Fibroblast of mammary gland (primary cell): ENCODE data around the gene BTBD2.

Source experiments
- DNase-seq: peaks from one replicate; pipeline ENCODE4 v3.0.0-alpha.2; 2010; ENCODE audit warnings: low read depth
- H3K4me3 ChIP-seq: 2 replicates; pipeline ENCODE4 v1.5.1; 2011; ENCODE audit warnings: low read depth, mild to moderate bottlenecking, low read length, moderate library complexity; ENCODE audit not compliant: control insufficient read depth
- CTCF ChIP-seq: conservative IDR thresholded peaks from 2 replicates; pipeline ENCODE4 v1.5.1; 2011; ENCODE audit warnings: low read depth, low read length, inconsistent platforms; ENCODE audit not compliant: control insufficient read depth, insufficient read depth

The BTBD2 gene

GRCh38 chr19:2061495-2062388 is 46.2 kb upstream of the BTBD2 start:
- H3K4me3 ChIP-seq: peak overlapping the region; percentile 56
- TF ChIP-seq CTCF: no peak
- DNase-seq: peak; percentile 96

GRCh38 chr19:2060884-2061494 is 45.5 kb upstream of the BTBD2 start:
- peak; percentile 78 for DNase-seq
- peak overlapping the region; percentile 27 for H3K4me3 ChIP-seq
- TF ChIP-seq CTCF: no peak

GRCh38 chr19:2059422-2060201 is 44.1 kb upstream of the BTBD2 start:
- DNase-seq: peak; percentile 73
- no peak for TF ChIP-seq CTCF
- H3K4me3 ChIP-seq: no peak overlapping the region

DNA sequence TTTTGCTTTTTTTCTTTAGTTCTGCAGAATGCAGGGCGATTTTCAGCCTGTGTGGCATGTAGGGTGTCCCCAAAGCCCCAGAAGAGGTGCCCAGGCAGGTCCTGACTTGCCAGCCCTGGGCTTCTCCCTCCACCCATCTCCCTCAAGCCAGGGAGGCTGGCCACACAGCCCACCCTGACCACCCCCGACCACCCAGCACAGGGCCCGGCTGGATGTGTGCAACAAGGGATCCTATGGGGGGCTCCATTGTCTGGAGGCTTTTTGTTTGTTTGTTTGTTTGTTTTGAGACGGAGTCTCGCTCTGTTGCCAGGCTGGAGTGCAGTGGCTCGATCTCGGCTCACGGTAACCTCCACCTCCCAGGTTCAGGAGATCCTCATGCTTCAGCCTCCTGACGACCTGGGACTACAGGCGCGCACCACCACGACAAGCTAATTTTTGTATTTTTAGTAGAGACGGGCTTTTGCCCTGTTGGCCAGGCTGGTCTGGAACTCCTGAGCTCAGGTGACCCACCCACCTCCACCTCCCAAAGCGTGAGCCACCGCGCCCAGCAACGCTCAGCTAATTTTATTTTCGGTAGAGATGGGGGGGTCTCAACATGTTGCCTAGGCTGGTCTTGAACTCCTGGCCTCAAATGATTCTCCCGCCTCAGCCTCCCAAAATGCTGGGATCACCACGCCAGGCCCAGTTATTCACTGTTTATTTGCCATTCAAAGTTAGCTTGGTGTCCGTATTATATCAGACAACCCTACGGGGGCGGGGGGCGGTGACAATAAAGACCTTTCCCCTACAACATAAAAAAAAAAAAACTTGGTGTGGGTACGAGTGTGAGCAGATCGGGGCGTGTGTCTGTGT is 43.3 kb upstream of the BTBD2 start:
- no peak overlapping the region for H3K4me3 ChIP-seq
- no peak for TF ChIP-seq CTCF
- DNase-seq: no peak

DNA sequence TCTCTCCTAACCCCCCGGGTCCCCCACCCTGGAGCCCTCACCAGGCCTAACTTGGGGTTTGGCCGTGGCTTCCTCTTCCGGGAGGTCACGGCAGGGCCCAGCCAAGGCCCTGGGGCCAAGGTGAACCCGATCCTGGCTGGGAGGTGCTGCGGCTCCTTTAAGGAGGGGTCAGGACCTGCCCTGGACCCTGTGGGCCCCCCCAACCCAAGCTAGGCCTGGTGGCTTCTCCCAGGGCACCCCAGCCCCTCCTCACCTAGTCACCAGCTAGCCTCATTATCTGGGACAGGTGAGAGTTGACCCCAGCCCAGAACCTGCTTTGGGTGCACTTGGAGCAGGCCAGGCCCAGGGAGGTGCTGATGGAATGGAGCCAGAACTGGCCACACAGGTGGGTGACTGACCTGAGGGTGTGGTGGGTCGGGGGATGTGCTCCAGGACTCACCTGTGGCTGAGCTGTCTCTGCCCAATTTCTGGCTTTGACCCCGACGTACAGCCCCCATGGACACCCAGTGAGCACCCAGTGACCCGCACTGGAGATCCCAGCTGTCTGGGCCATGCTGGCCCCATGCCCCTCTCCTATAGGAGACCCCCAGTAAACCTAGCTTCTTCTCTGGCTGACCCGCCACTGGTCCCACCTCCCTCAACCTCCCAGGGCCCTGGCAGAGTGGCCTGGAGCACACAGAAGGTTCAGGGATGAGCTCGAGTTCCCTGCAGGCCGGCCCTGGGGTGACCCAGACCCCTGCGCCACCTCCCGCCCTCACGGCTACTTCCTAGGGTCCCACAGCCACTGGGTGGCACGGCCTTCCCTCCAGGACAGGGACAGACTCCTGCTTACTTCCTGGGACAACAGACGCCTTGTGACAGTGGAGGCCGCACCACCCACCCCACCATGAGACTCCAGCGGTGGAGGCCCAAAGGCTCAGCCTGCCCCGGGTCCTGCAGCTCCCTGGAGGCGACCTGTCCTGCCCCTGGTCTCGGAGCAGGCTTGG is 42.3 kb upstream of the BTBD2 start:
- TF ChIP-seq CTCF: no peak
- no peak overlapping the region for H3K4me3 ChIP-seq
- no peak for DNase-seq
